HepG2 (cell line): Measurements from ENCODE around the gene PLLP. TPM values are rescaled to one million over a fixed set of nuclear protein-coding genes. Genes with fewer than 3 reads are reported as not detected.

ENCODE experiments used
- ATAC-seq: fragments of 200-7000 bp; cut with Tn5 transposase; 3 replicates; pipeline ENCODE4 v1.9.1; 2020; ENCODE audit warnings: mild to moderate bottlenecking, moderate library complexity
- BruUV-seq: library from RNA; stranded (reverse); fragments of 400-500 nt; replicated peaks from 2 replicates; lab custom pipeline; 2021; lab: Mats Ljungman, UMichigan
- CTCF ChIA-PET: fragments of 300-600 bp; formaldehyde crosslinking; extraction: SDS; loops from one replicate; lab custom pipeline; 2021; ENCODE audit warnings: low total read pairs, inconsistent platforms, low intra/inter-chr PET ratio; lab: Yijun Ruan, JAX
- POLR2A ChIA-PET: fragments of 350-600 bp; sonication (Branson Sonifier 250); formaldehyde crosslinking; loops from one replicate; lab custom pipeline; 2020; ENCODE audit warnings: antibody characterized with exemption, inconsistent platforms; lab: Yijun Ruan, JAX
- DNase-seq: peaks from one replicate; pipeline ENCODE4 v3.0.0-alpha.2; 2015; ENCODE audit warnings: low spot score
- FAIRE-seq: peaks from 3 replicates; lab custom pipeline; 2011; peaks lifted over from hg19 to GRCh38; lab: Jason Lieb, UNC
- H2AFZ ChIP-seq: one replicate; pipeline ENCODE4 v1.6.1; 2011; ENCODE audit warnings: low read length, inconsistent platforms
- H3K27ac ChIP-seq: fragments of 300-600 bp; 3 replicates; pipeline ENCODE4 v1.8.0; 2011; ENCODE audit warnings: mixed run types, mild to moderate bottlenecking, mixed read lengths, low read length, inconsistent platforms; ENCODE audit not compliant: insufficient read depth; ENCODE audit errors: extremely low read length
- H3K27me3 ChIP-seq, 2 experiments: fragments of 200-600 bp in 1 of 2; 2 replicates in 1 of 2; 3 replicates in 1 of 2; pipeline versions ENCODE4 v1.6.0 to v1.8.0; 2011; ENCODE audit warnings: low read length in 2 of 2, mild to moderate bottlenecking in 2 of 2, moderate library complexity in 2 of 2, inconsistent platforms in 1 of 2; ENCODE audit not compliant: insufficient read depth in 2 of 2, control insufficient read depth in 1 of 2
- H3K36me3 ChIP-seq, 2 experiments: fragments of 200-600 bp in 1 of 2; replicated peaks in 1 of 2; 2 replicates in 1 of 2; 3 replicates in 1 of 2; pipeline versions ENCODE4 v1.5.1 to v1.8.0; 2011; ENCODE audit warnings: low read length in 2 of 2, inconsistent platforms in 1 of 2; ENCODE audit not compliant: insufficient read depth in 2 of 2, control insufficient read depth in 1 of 2
- H3K4me1 ChIP-seq: 2 replicates; pipeline ENCODE4 v1.5.1; 2012; ENCODE audit warnings: low read length, inconsistent platforms; ENCODE audit not compliant: insufficient read depth
- H3K4me2 ChIP-seq: 2 replicates; pipeline ENCODE4 v1.6.0; 2011; ENCODE audit warnings: low read depth, low read length, inconsistent platforms
- H3K4me3 ChIP-seq, 3 experiments: fragments of 200-600 bp in 1 of 3; sonication (generic), shearing (Covaris generic) in 1 of 3; replicated peaks in 1 of 3; 2 replicates each; pipeline ENCODE4 v1.5.1; 2011 to 2016; ENCODE audit warnings: low read length in 3 of 3, inconsistent platforms in 2 of 3, low read depth in 2 of 3, mild to moderate bottlenecking in 2 of 3, control low read depth in 1 of 3, mixed read lengths in 1 of 3; ENCODE audit not compliant: insufficient read depth in 1 of 3
- H3K79me2 ChIP-seq: one replicate; pipeline ENCODE4 v1.6.1; 2011; ENCODE audit warnings: low read length, inconsistent platforms; ENCODE audit not compliant: insufficient read depth
- H3K9ac ChIP-seq: 2 replicates; pipeline ENCODE4 v1.6.0; 2011; ENCODE audit warnings: mild to moderate bottlenecking, low read depth, low read length, inconsistent platforms; ENCODE audit not compliant: insufficient read depth
- H3K9me3 ChIP-seq: 2 replicates; pipeline ENCODE4 v1.5.1; 2012; ENCODE audit warnings: mild to moderate bottlenecking, low read length
- H4K20me1 ChIP-seq: 2 replicates; pipeline ENCODE4 v1.6.0; 2011; ENCODE audit warnings: inconsistent platforms, mild to moderate bottlenecking, low read length, moderate library complexity; ENCODE audit not compliant: insufficient read depth
- AGO2 ChIP-seq: fragments of 200-400 bp; formaldehyde crosslinking; optimal IDR thresholded peaks from 2 replicates; pipeline ENCODE3; 2017; ENCODE audit warnings: mild to moderate bottlenecking, low read depth, low read length, moderate library complexity
- NR2C2 ChIP-seq: sonication (generic); formaldehyde crosslinking; IDR thresholded peaks from 2 replicates; pipeline ENCODE4 v1.4.0; 2020; ENCODE audit warnings: missing genetic modification reagents, mild to moderate bottlenecking, moderate library complexity, borderline replicate concordance
- POLR2G ChIP-seq: fragments of 200-400 bp; formaldehyde crosslinking; IDR thresholded peaks from 2 replicates; pipeline ENCODE4 v1.6.1; 2018; ENCODE audit warnings: mild to moderate bottlenecking, low read depth, low read length, moderate library complexity
- SAP130 ChIP-seq: IDR thresholded peaks from 2 replicates; pipeline ENCODE4 v1.6.1; 2016; ENCODE audit warnings: low read depth
- ZNF234 ChIP-seq: sonication (generic); formaldehyde crosslinking; conservative IDR thresholded peaks from 2 replicates; pipeline ENCODE4 v1.5.1; 2020; ENCODE audit warnings: mild to moderate bottlenecking, missing genetic modification reagents
- ZSCAN9 ChIP-seq: IDR thresholded peaks from 2 replicates; pipeline ENCODE4 v1.6.1; 2016; ENCODE audit warnings: borderline replicate concordance
- WGBS: methylation state at CpG from one replicate; pipeline ENCODE4 v1.1.6; 2017; ENCODE audit warnings: low lambda C conversion rate; 5-methylcytosine and 5-hydroxymethylcytosine counted together
- in situ Hi-C: cut with HindIII; loops from 2 replicates; pipeline ENCODE4 v1.10.0; 2017; ENCODE audit warnings: low pct_unique_long_range_greater_than_20kb; ENCODE audit not compliant: extremely low pct_ligation_motif_present
- intact Hi-C: fragments of 100-400 bp; cut with micrococcal nuclease; formaldehyde crosslinking; loops from one replicate; pipeline ENCODE4 v1.10.0; 2022; ENCODE audit not compliant: unreplicated experiment
- polyA plus RNA-seq, 8 experiments: library from polyadenylated mRNA; depleted of rRNA in 3 of 8; stranded (reverse) in 7 of 8; unstranded in 1 of 8; fragments of >200 nt; fragmentation: Illumina TruSeq in 4 of 8; extraction: Trizol in 4 of 8; gene quantifications; 2 replicates each; pipeline versions ENCODE4 v1.2.1 to v1.2.3, GENCODE V29; 2011 to 2016; ENCODE audit warnings: low read depth in 4 of 8, missing spikeins in 1 of 8, mixed read lengths in 1 of 8; ENCODE audit not compliant: insufficient read depth in 1 of 8
- total RNA-seq, 5 experiments: library from RNA; depleted of rRNA; stranded (reverse); fragments of >200 nt; fragmentation: Illumina TruSeq; extraction: Trizol; gene quantifications; 2 replicates each; pipeline ENCODE4 v1.2.3, GENCODE V29; 2016; ENCODE audit warnings: low read depth in 1 of 5
- TF ChIP-seq, protein P1 (sequence below): sonication (generic); formaldehyde crosslinking; IDR thresholded peaks from 2 replicates; pipeline ENCODE4 v1.9.0; 2022; ENCODE audit warnings: missing genetic modification reagents, mild to moderate bottlenecking, borderline replicate concordance
- TF ChIP-seq, protein P2 (sequence below): sonication (generic); formaldehyde crosslinking; IDR thresholded peaks from 2 replicates; pipeline ENCODE4 v1.4.0; 2020; ENCODE audit warnings: missing genetic modification reagents

PLLP gene
- total and polyA plus RNA-seq, 2 of the 13 experiments (the other 11 are each of a cell fraction or from before 2014, with no cell fraction given) = 60.6 to 127 TPM

DNA sequence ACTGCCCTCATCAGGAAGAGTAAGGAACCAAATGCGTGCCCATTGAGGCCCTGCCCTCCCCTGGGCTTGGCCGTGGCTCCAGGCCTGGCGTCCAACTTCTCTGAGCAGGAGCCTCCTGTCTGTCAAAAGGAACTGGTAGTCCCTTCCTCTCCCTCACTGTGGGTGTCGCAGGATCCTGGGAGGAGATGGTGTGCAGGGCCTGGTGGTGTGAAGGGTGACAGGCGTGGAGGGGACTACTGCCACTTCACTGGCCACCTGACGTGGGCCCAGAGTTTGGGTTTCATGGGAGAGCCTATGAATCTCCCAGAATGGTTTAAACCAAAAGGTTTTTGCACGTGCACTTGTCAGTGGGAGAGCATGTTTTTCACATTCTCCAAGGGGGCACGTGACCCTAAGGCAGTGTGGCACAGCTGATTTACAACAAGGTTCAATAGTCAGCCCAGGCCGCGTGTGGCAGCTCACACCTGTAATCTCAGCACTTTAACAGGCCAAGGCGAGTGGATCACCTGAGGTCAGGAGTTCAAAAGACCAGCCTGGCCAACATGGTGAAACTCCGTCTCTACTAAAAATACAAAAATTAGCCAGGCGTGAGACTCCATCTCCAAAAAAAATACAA is 26.9 kb downstream of the PLLP start (continued):
- TF ChIP-seq SAP130 (no peak), ZSCAN9 (CRISPR knock-in tag) (no peak)

DNA sequence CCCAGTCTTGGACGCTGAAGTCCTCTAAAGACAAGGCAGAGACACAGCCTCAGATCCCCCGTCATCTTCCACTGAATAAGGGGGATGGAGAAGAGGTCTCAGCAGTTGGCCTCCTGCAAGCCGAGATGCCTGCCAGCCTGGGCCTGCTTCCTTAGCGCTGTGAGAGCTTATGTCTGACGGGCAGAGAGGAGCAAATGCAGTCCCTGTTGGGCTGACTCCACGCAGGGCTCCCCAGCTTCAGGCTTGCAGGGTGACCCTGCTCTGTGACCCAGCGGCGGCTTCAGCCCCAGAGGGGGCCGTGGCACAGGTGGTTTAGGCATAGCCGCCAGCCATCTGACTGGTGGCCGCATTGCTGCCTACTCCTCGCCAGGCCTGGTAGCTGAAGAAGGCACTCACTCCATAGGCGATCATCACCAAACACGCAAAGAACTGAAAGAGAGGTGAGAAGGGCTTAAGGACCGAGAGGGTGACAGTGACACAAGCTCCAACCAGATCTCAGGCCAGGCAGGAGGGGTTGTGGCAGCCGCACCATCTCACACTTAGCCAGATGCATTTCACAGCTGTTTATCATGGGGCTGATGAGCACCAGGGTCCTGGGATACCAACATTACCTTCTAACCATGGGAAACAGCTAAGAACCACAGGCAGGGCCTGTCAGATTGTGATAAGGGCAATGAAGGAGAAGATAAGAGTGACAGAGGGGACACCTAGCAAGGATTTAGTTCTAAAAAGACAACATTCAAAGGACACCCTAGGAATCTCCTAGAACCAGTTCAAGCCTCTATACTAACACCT is 27.7 kb downstream of the PLLP start:
- Histone ChIP-seq H2AFZ (no peak overlapping the region), H3K79me2 (no peaks in the 10 kb centered on the region), H3K36me3 (peaks cover 34 to 59% of the 10 kb centered on the region in 2 experiments), H4K20me1 (no peaks in the 10 kb centered on the region), H3K27ac (no peak overlapping the region), H3K4me2 (no peak overlapping the region), H3K4me3 (no peak overlapping the region), H3K4me1 (peaks cover 23% of the 10 kb centered on the region), H3K9me3 (no peaks in the 10 kb centered on the region), H3K27me3 (no peaks in the 10 kb centered on the region), H3K9ac (no peak overlapping the region)
- no peak for DNase-seq
- 93% methylated on average over 11 of the region's 16 CpGs for WGBS
- FAIRE-seq = no peak
- no TSS peak for BruUV-seq
- in situ Hi-C loops (no loop called here), intact Hi-C loops (no loop called here)
- POLR2A ChIA-PET = no interaction called here
- CTCF ChIA-PET = no interaction called here
- TF ChIP-seq NR2C2 (CRISPR knock-in tag) (no peak), ZNF234 (CRISPR knock-in tag) (no peak), AGO2 (peak; percentile 69), POLR2G (peak; percentile 26; the same call in 1 of the 2 replicates)
- TF ChIP-seq, protein P1, sequence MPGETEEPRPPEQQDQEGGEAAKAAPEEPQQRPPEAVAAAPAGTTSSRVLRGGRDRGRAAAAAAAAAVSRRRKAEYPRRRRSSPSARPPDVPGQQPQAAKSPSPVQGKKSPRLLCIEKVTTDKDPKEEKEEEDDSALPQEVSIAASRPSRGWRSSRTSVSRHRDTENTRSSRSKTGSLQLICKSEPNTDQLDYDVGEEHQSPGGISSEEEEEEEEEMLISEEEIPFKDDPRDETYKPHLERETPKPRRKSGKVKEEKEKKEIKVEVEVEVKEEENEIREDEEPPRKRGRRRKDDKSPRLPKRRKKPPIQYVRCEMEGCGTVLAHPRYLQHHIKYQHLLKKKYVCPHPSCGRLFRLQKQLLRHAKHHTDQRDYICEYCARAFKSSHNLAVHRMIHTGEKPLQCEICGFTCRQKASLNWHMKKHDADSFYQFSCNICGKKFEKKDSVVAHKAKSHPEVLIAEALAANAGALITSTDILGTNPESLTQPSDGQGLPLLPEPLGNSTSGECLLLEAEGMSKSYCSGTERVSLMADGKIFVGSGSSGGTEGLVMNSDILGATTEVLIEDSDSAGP (CRISPR knock-in tag) = 0 out of 2 replicates have a peak, but pooled peaks have one; percentile 20
- TF ChIP-seq, protein P2, sequence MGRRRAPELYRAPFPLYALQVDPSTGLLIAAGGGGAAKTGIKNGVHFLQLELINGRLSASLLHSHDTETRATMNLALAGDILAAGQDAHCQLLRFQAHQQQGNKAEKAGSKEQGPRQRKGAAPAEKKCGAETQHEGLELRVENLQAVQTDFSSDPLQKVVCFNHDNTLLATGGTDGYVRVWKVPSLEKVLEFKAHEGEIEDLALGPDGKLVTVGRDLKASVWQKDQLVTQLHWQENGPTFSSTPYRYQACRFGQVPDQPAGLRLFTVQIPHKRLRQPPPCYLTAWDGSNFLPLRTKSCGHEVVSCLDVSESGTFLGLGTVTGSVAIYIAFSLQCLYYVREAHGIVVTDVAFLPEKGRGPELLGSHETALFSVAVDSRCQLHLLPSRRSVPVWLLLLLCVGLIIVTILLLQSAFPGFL (CRISPR knock-in tag) = no peak
- ATAC-seq = no peak; the same call in 2 of the 3 replicates
